GM13977 (cell line): ENCODE data around the gene ELAC1.
"Not testable (repeated sequence)": the region's sequence is repeated elsewhere in the genome, so short reads cannot be mapped to it uniquely, and the experiment has no call there.

Source experiments
- DNase-seq: peaks from one replicate; pipeline ENCODE4 v3.0.0; 2012; ENCODE audit warnings: low spot score
- CTCF ChIP-seq: IDR thresholded peaks from 2 replicates; pipeline ENCODE4 v1.5.1; 2012; ENCODE audit warnings: mild to moderate bottlenecking, control low read depth; ENCODE audit not compliant: insufficient read depth; ENCODE audit errors: extremely low read depth, missing control alignments
- in situ Hi-C: fragments of 300-500 bp; cut with MboI; formaldehyde crosslinking; loops from one replicate; pipeline ENCODE4 v1.12.0; 2022; ENCODE audit warnings: low sequenced_read_pairs, low pct_unique_long_range_greater_than_20kb, mixed read lengths, inconsistent platforms; ENCODE audit not compliant: unreplicated experiment

Gene ELAC1

GRCh38 chr18:50982802-50983179 lies 15.0 kb downstream of the ELAC1 start:
- peak; percentile 13 for TF ChIP-seq CTCF
- in situ Hi-C loops = no loop called here
- DNase-seq = no peak

- in situ Hi-C loops = no loop called here
- no peak for TF ChIP-seq CTCF
- DNase-seq = no peak
Measured at GRCh38 chr18:50986360-50987087, 18.7 kb downstream of the ELAC1 start.

- DNase-seq = no peak
- TF ChIP-seq CTCF = no peak
- in situ Hi-C loops = no loop called here
Measured at GRCh38 chr18:50987261-50987660, 19.4 kb downstream of the ELAC1 start.

- in situ Hi-C loops = no loop called here
Measured at GRCh38 chr18:50989711-50990110, 21.9 kb downstream of the ELAC1 start.

GRCh38 chr18:50992351-50992762 lies 24.5 kb downstream of the ELAC1 start:
- DNase-seq = no peak
- TF ChIP-seq CTCF = no peak
- in situ Hi-C loops = no loop called here

More at GRCh38 chr18:50989711-50990110, 21.9 kb downstream of the ELAC1 start:
- TF ChIP-seq CTCF = no peak
- no peak for DNase-seq

GRCh38 chr18:50994031-50994430 lies 26.2 kb downstream of the ELAC1 start:
- TF ChIP-seq CTCF = no peak
- no peak for DNase-seq
- in situ Hi-C loops = no loop called here

GRCh38 chr18:51003174-51003573 lies 35.3 kb downstream of the ELAC1 start:
- DNase-seq, in situ Hi-C loops: not testable (repeated sequence)
